Vagina (tissue), 2 donors: Measurements from ENCODE around the gene LY86. TPM values are rescaled to one million over a fixed set of nuclear protein-coding genes. Genes with fewer than 3 reads are reported as not detected.

ENCODE experiments used
- DNase-seq, 2 donors: peaks; one replicate each; pipeline ENCODE4 v3.0.0-alpha.2; 2017; ENCODE audit errors: extremely low spot score in 2 of 2
- H3K27ac ChIP-seq: fragments of 200-600 bp; sonication (generic); one replicate; pipeline ENCODE4 v1.5.1; 2019
- H3K27me3 ChIP-seq: fragments of 200-600 bp; sonication (generic); one replicate; pipeline ENCODE4 v1.5.1; 2019
- H3K36me3 ChIP-seq, 2 donors: fragments of 200-600 bp; sonication (generic); one replicate each; pipeline ENCODE4 v1.5.1; 2017 to 2019
- H3K4me1 ChIP-seq: fragments of 200-600 bp; sonication (generic); one replicate; pipeline ENCODE4 v1.5.1; 2019
- H3K4me3 ChIP-seq, 2 donors: fragments of 200-600 bp; sonication (generic); 1 replicate in 1 of 2; 2 replicates in 1 of 2; pipeline ENCODE4 v1.5.1; 2016 to 2019
- H3K9me3 ChIP-seq: fragments of 200-600 bp; sonication (generic); one replicate; pipeline ENCODE4 v1.5.1; 2019
- POLR2A ChIP-seq, 2 donors: fragments of 450-650 bp; IDR thresholded peaks; one replicate each; pipeline ENCODE4 v1.6.1; 2017; ENCODE audit warnings: antibody characterized with exemption in 2 of 2, mild to moderate bottlenecking in 2 of 2, moderate library complexity in 2 of 2
- POLR2AphosphoS5 ChIP-seq, 2 donors: sonication (generic); formaldehyde crosslinking; IDR thresholded peaks; one replicate each; pipeline ENCODE4 v1.9.0; 2017; ENCODE audit warnings: antibody characterized with exemption in 2 of 2, mild to moderate bottlenecking in 2 of 2, low read depth in 1 of 2; ENCODE audit not compliant: insufficient read depth in 1 of 2
- intact Hi-C: fragments of 100-400 bp; cut with DNase I; formaldehyde crosslinking; loops from one replicate; pipeline ENCODE4 v1.15.1; 2023
- total RNA-seq: library from RNA; depleted of rRNA; stranded (reverse); fragments of >200 nt; gene quantifications from one replicate; pipeline ENCODE4 v1.2.3, GENCODE V29; 2016
- TF ChIP-seq, protein P1 (sequence below), 3 experiments: fragments of 450-650 bp in 2 of 3; fragments of 200-600 bp in 1 of 3; sonication (generic) in 1 of 3; IDR thresholded peaks; one replicate each; pipeline ENCODE4 v1.5.1; 2017 to 2019; ENCODE audit warnings: antibody characterized with exemption in 3 of 3, mild to moderate bottlenecking in 2 of 3, moderate library complexity in 2 of 3

The LY86 gene
- total RNA-seq, 1 donor from 2014 or later: 4.9 TPM

DNA sequence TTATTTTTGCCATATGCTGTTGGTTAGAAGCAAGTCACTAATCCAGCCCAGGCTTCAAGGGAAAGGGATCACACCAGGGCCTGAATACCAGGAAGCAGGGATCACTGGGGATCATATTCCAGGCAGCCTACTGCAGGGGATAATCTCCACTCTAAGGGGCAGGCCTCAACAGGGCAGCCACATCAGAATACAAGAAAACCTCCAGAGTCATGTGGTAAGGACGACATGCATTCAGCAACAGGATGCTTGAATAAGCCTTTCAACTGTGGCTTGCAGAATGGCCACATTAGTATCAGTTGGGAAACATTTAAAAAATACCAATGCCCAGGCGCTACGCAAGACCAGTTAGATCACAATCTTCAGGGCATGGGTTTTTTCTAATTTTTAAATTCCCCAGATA, 109.1 kb downstream of the LY86 start:
- H3K4me1 ChIP-seq: peaks cover 57% of the 10 kb centered on the region
- no peak overlapping the region for H3K4me3 ChIP-seq
- TF ChIP-seq POLR2AphosphoS5 (IDR thresholded peaks at IDR 0.05; ENCODE audit: insufficient read depth in 1 of 2, low read depth in 1 of 2): no peak
- TF ChIP-seq POLR2A (IDR thresholded peaks at IDR 0.05): no peak
- TF ChIP-seq, protein P1, sequence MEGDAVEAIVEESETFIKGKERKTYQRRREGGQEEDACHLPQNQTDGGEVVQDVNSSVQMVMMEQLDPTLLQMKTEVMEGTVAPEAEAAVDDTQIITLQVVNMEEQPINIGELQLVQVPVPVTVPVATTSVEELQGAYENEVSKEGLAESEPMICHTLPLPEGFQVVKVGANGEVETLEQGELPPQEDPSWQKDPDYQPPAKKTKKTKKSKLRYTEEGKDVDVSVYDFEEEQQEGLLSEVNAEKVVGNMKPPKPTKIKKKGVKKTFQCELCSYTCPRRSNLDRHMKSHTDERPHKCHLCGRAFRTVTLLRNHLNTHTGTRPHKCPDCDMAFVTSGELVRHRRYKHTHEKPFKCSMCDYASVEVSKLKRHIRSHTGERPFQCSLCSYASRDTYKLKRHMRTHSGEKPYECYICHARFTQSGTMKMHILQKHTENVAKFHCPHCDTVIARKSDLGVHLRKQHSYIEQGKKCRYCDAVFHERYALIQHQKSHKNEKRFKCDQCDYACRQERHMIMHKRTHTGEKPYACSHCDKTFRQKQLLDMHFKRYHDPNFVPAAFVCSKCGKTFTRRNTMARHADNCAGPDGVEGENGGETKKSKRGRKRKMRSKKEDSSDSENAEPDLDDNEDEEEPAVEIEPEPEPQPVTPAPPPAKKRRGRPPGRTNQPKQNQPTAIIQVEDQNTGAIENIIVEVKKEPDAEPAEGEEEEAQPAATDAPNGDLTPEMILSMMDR (IDR thresholded peaks at IDR 0.05): no peak
- no peaks in the 10 kb centered on the region for H3K27me3 ChIP-seq
- intact Hi-C loops: no loop called here
- peak overlapping the region; percentile 81 for H3K27ac ChIP-seq
- H3K36me3 ChIP-seq: no peaks in the 10 kb centered on the region
- no peak for DNase-seq
- no peaks in the 10 kb centered on the region for H3K9me3 ChIP-seq

DNA sequence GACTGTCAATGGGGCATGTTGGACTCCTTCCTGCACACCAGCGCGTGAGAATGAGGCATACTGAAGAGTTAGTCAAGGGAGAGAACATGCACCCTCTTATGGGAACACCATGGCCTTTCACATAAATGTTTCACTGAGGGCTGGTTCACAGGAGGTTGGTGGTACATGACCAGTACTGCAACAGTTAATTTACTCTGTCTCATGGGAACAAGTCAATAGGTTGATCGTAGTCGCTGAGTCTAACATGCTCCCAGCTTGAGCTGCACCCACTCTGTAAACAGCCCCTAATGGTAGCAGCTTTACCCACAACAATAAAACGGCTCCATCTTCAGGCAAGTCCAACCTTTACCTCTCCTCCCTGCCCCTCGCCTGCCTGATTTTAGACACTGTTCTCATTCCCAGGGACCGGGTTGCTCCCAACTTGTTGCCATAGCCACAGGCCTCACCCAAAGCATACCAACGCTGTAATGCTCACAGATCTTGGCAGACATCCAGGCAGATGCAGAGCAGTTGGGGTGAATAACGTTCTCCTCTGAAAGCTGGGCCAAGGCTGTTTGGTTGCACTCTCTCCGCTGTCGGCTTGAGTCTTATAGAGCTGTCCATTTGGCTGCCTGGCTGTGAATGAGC, 111.3 kb downstream of the LY86 start:
- Histone ChIP-seq H3K27ac (peak overlapping the region; percentile 31), H3K27me3 (no peaks in the 10 kb centered on the region), H3K9me3 (no peaks in the 10 kb centered on the region), H3K4me3 (peak overlapping the region in 1 of 2 donors; percentile 9), H3K4me1 (peaks cover 50% of the 10 kb centered on the region), H3K36me3 (no peaks in the 10 kb centered on the region)
- DNase-seq: no peak
- intact Hi-C loops: no loop called here
- TF ChIP-seq POLR2AphosphoS5 (IDR thresholded peaks at IDR 0.05; ENCODE audit: insufficient read depth in 1 of 2, low read depth in 1 of 2): peak in 1 of 2 donors; percentile 41
- TF ChIP-seq POLR2A (IDR thresholded peaks at IDR 0.05): no peak

DNA sequence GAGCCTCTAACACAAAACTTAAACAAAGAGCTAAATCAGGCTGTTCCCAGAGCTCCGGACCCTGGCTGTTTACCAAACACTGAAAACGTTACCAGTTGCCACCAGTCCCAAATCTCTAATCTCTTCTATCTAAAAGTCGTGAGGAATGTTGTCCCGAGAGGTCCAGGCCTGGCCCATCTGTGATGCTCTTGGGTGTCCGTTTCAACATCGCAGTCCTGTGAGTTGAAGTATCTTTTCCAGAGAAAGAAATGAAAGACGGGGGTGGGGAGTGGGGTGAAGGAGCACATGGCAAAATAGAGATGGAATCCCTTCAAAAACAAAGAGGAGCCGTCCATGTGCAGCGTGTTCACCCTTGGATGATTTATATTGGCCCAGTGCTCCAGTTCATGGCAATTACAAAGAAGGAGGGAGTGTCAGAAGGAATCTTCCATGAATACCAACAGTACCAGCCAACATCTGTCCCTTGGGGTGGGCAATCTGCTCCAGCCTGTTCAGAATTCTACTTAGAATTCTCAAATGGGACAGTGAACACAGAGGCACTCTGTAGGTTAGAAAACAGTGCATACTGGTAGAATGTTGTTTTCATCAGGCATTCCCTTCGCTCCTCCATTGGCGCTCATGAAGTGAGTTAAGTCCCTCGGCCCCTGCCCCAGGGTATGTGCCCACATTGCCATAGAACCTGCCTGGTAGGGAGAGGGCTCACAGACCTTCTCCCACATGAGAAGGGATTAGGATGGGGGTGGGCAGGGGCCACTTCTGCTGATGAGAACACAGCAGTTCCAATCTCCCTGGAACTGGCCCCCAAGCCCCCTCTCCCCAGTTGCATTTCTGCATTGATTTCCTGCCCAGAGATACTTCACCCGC, 112.1 kb downstream of the LY86 start:
- intact Hi-C loops: no loop called here

DNA sequence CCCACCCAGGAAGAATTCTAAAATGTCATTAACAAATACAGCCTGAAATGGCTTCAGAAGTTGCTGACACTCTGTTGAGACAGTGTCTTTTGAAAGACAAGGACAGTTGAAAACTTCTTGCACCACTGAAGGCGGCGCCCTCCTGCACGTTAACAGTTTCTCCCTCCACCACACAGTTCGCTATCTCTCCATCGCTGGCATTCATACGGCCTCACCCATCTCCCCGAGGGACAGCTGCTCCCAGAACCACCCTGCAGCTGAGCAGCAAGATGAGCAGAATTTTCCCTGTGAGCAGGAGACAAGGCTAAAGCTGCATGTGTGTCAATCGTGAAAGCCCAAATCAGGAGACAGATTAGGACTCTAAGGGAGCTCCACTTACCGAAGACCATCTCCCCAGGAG, 113.3 kb downstream of the LY86 start:
- Histone ChIP-seq H3K27ac (peak overlapping the region; percentile 31), H3K9me3 (no peaks in the 10 kb centered on the region), H3K4me3 (no peak overlapping the region), H3K4me1 (peaks cover 29% of the 10 kb centered on the region), H3K36me3 (no peaks in the 10 kb centered on the region), H3K27me3 (no peaks in the 10 kb centered on the region)
- DNase-seq: no peak
- intact Hi-C loops: no loop called here
- TF ChIP-seq, protein P1 (IDR thresholded peaks at IDR 0.05): no peak
- no peak for TF ChIP-seq POLR2A (IDR thresholded peaks at IDR 0.05)
- no peak for TF ChIP-seq POLR2AphosphoS5 (IDR thresholded peaks at IDR 0.05; ENCODE audit: insufficient read depth in 1 of 2, low read depth in 1 of 2)

More for the DNA sequence above, 112.1 kb downstream of the LY86 start:
- Histone ChIP-seq H3K36me3 (no peaks in the 10 kb centered on the region), H3K27me3 (no peaks in the 10 kb centered on the region), H3K9me3 (no peaks in the 10 kb centered on the region), H3K4me3 (peak overlapping the region in 1 of 2 donors; percentile 9), H3K27ac (peak overlapping the region; percentile 31), H3K4me1 (peaks cover 42% of the 10 kb centered on the region)
- TF ChIP-seq, protein P1 (IDR thresholded peaks at IDR 0.05): no peak
- no peak for TF ChIP-seq POLR2A (IDR thresholded peaks at IDR 0.05)
- TF ChIP-seq POLR2AphosphoS5 (IDR thresholded peaks at IDR 0.05; ENCODE audit: insufficient read depth in 1 of 2, low read depth in 1 of 2): no peak
- DNase-seq: no peak

DNA sequence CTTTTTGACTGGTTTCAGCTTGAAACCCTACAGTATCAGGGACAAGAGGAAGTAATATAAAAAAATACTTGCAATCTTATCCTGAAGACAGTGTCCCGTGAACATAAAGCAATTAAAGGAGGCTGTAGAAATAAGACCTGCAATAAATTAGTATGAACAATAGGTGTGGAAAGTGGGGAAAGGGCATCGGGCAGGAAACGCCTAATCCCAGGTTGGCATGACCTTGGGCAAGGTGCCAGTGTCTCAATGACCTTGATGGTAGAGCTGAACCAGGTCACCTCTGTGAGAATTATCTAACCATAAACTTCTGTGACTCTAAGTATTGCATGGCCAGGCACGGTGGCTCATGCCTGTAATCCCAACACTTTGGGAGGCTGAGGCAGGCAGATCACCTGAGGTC, 115.2 kb downstream of the LY86 start:
- H3K36me3 ChIP-seq: no peaks in the 10 kb centered on the region
- no peak overlapping the region for H3K27ac ChIP-seq
- no peaks in the 10 kb centered on the region for H3K27me3 ChIP-seq
- no peak for DNase-seq
- H3K4me1 ChIP-seq: peaks cover 27% of the 10 kb centered on the region
- H3K9me3 ChIP-seq: no peaks in the 10 kb centered on the region
- intact Hi-C loops: no loop called here
- TF ChIP-seq POLR2AphosphoS5 (IDR thresholded peaks at IDR 0.05; ENCODE audit: insufficient read depth in 1 of 2, low read depth in 1 of 2) (no peak), POLR2A (IDR thresholded peaks at IDR 0.05) (no peak)
- TF ChIP-seq, protein P1 (IDR thresholded peaks at IDR 0.05): no peak
- H3K4me3 ChIP-seq: no peak overlapping the region
